ENCODE measurements around the gene SMURF1. TPM values are rescaled to one million over a fixed set of nuclear protein-coding genes. Genes with fewer than 3 reads are reported as not detected.

The SMURF1 gene
- total and polyA plus RNA-seq, 2 experiments from 2014 or later: 6.8 to 19.1 TPM

GRCh38 chr7:99133766-99134564 is 9.9 kb downstream of the SMURF1 start:
- Histone ChIP-seq H3K27ac (no peak overlapping the region), H3K9ac (no peak overlapping the region), H3K4me1 (ENCODE audit: insufficient read depth) (peaks cover 40% of the 10 kb centered on the region), H3F3A (ENCODE audit: insufficient read depth) (peaks cover 38% of the 10 kb centered on the region), H3K4me2 (ENCODE audit: unreplicated experiment) (no peak overlapping the region), H3K79me2 (ENCODE audit: insufficient read depth) (peaks cover 100% of the 10 kb centered on the region), H2AFZ (no peak overlapping the region), H3K4me3 (no peak overlapping the region), H3K9me3 (ENCODE audit: low read depth) (no peaks in the 10 kb centered on the region), H3K27me3 (replicated peaks; ENCODE audit: insufficient read depth) (no peaks in the 10 kb centered on the region), H3K36me3 (ENCODE audit: low read depth) (no peaks in the 10 kb centered on the region), H3K9me2 (ENCODE audit: insufficient read depth) (no peaks in the 10 kb centered on the region), H4K20me1 (ENCODE audit: insufficient read depth) (no peaks in the 10 kb centered on the region; the same call in 1 of the 2 replicates)
- TF ChIP-seq EZH2phosphoT487 (IDR thresholded peaks at IDR 0.05; ENCODE audit: insufficient read depth, low read depth): no peak
- WGBS, 2 experiments (ENCODE audit: low coverage in 1 of 2, low lambda C conversion rate in 2 of 2, missing lambda C conversion rate in 2 of 2): 66 to 70% methylated on average over 9 of the region's 9 CpGs
- in situ Hi-C loops (cut with MboI): no loop called here
- DNase-seq: no peak

- Histone ChIP-seq H3K79me2 (ENCODE audit: insufficient read depth) (peaks cover 100% of the 10 kb centered on the region), H3K4me1 (ENCODE audit: insufficient read depth) (peaks cover 40% of the 10 kb centered on the region), H3K9ac (no peak overlapping the region), H3K9me3 (ENCODE audit: low read depth) (no peaks in the 10 kb centered on the region), H4K20me1 (ENCODE audit: insufficient read depth) (no peaks in the 10 kb centered on the region), H3F3A (ENCODE audit: insufficient read depth) (peaks cover 39% of the 10 kb centered on the region), H3K9me2 (ENCODE audit: insufficient read depth) (no peaks in the 10 kb centered on the region), H2AFZ (no peak overlapping the region), H3K27me3 (replicated peaks; ENCODE audit: insufficient read depth) (no peaks in the 10 kb centered on the region), H3K27ac (no peak overlapping the region), H3K4me3 (no peak overlapping the region), H3K4me2 (ENCODE audit: unreplicated experiment) (no peak overlapping the region), H3K36me3 (ENCODE audit: low read depth) (no peaks in the 10 kb centered on the region)
- TF ChIP-seq EZH2phosphoT487 (IDR thresholded peaks at IDR 0.05; ENCODE audit: insufficient read depth, low read depth) (no peak), EZH2 (IDR thresholded peaks at IDR 0.05; ENCODE audit: insufficient read depth, poor library complexity, severe bottlenecking) (no peak)
- in situ Hi-C loops (cut with MboI): no loop called here
- WGBS, 2 experiments (ENCODE audit: low coverage in 1 of 2, low lambda C conversion rate in 2 of 2, missing lambda C conversion rate in 2 of 2): 93 to 98% methylated on average over 8 of the region's 8 CpGs
- peak; percentile 31 for DNase-seq
Observed at GRCh38 chr7:99132595-99133321, 11.2 kb downstream of the SMURF1 start.

GRCh38 chr7:99131290-99131689 is 12.6 kb downstream of the SMURF1 start:
- 81 to 82% methylated on average over 2 of the region's 2 CpGs for WGBS, 2 experiments (ENCODE audit: low coverage in 1 of 2, low lambda C conversion rate in 2 of 2, missing lambda C conversion rate in 2 of 2)
- in situ Hi-C loops (cut with MboI): no loop called here

GRCh38 chr7:99129536-99129935 is 14.4 kb downstream of the SMURF1 start:
- DNase-seq: no peak
- in situ Hi-C loops (cut with MboI): no loop called here
- Histone ChIP-seq H2AFZ (no peak overlapping the region), H3F3A (ENCODE audit: insufficient read depth) (peaks cover 41% of the 10 kb centered on the region), H3K36me3 (ENCODE audit: low read depth) (no peaks in the 10 kb centered on the region), H3K9ac (no peak overlapping the region), H3K9me2 (ENCODE audit: insufficient read depth) (no peaks in the 10 kb centered on the region), H3K4me3 (no peak overlapping the region), H3K4me1 (ENCODE audit: insufficient read depth) (peaks cover 48% of the 10 kb centered on the region), H4K20me1 (ENCODE audit: insufficient read depth) (no peaks in the 10 kb centered on the region), H3K27me3 (replicated peaks; ENCODE audit: insufficient read depth) (no peaks in the 10 kb centered on the region), H3K4me2 (ENCODE audit: unreplicated experiment) (no peak overlapping the region), H3K79me2 (ENCODE audit: insufficient read depth) (peaks cover 100% of the 10 kb centered on the region), H3K9me3 (ENCODE audit: low read depth) (no peaks in the 10 kb centered on the region), H3K27ac (no peak overlapping the region)
- 72 to 76% methylated on average over 6 of the region's 6 CpGs for WGBS, 2 experiments (ENCODE audit: low coverage in 1 of 2, low lambda C conversion rate in 2 of 2, missing lambda C conversion rate in 2 of 2)
- TF ChIP-seq EZH2phosphoT487 (IDR thresholded peaks at IDR 0.05; ENCODE audit: insufficient read depth, low read depth) (no peak), EZH2 (IDR thresholded peaks at IDR 0.05; ENCODE audit: insufficient read depth, poor library complexity, severe bottlenecking) (no peak)

More at GRCh38 chr7:99131290-99131689, 12.6 kb downstream of the SMURF1 start:
- Histone ChIP-seq H3K27ac (no peak overlapping the region), H4K20me1 (ENCODE audit: insufficient read depth) (no peaks in the 10 kb centered on the region), H3K9ac (no peak overlapping the region), H3K9me3 (ENCODE audit: low read depth) (no peaks in the 10 kb centered on the region), H3K4me1 (ENCODE audit: insufficient read depth) (peaks cover 38% of the 10 kb centered on the region), H3F3A (ENCODE audit: insufficient read depth) (peaks cover 36% of the 10 kb centered on the region), H3K36me3 (ENCODE audit: low read depth) (no peaks in the 10 kb centered on the region), H3K4me2 (ENCODE audit: unreplicated experiment) (no peak overlapping the region), H3K4me3 (no peak overlapping the region), H3K9me2 (ENCODE audit: insufficient read depth) (no peaks in the 10 kb centered on the region), H3K79me2 (ENCODE audit: insufficient read depth) (peaks cover 100% of the 10 kb centered on the region), H3K27me3 (replicated peaks; ENCODE audit: insufficient read depth) (no peaks in the 10 kb centered on the region), H2AFZ (no peak overlapping the region)
- TF ChIP-seq EZH2phosphoT487 (IDR thresholded peaks at IDR 0.05; ENCODE audit: insufficient read depth, low read depth): no peak
- TF ChIP-seq EZH2 (IDR thresholded peaks at IDR 0.05; ENCODE audit: insufficient read depth, poor library complexity, severe bottlenecking): no peak
- no peak for DNase-seq

Data from GM23248 (cell line).